Activated CD4-positive, alpha-beta T cell treated with anti-CD3 and anti-CD28 coated beads for 1 hour (primary cell): Measurements from ENCODE around the gene NUDT16L1.
A peak's percentile ranks its signal among the peaks of the same experiment; 100 is the strongest.

Experiments used
- DNase-seq: peaks from one replicate; pipeline ENCODE4 v3.0.0-alpha.2; 2020

Gene NUDT16L1

DNA sequence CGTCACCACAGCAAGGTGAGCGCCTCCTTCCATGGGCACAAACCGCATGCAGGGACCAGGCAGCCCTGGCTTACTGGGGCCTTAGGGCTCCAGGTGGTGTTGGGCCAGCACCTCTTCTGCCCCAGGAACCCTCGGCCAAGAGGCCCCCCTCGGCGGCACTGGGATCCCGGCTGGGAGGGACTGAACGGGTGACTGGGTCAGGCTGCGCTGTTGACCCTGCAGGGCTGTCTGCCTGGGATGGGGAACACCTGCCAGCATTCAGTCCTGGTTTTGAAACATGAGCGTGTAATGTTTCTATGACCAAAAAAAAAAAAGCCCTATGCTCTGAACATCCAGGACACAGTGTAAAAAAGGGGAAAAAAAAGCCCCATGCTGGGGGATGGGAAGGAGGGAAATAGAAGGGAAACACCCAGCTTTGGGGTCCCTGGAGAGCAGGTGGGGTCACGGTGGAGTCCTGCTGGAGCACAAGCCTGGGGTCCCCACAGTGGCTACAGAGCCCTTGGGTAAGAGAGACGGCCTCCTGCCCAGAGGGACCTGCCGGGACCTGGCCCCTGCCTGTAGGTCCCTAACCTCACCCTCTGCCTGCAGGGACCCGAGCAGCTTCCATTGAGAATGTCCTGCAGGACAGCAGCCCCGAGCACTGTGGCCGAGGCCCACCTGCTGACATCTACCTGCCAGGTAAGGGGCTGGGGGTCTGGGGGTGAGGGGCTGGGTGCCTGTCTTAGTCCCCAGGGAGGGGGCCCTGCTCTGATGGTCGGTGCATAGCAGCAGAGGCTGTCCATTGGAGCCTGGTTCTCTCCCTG lies 9.9 kb upstream of the NUDT16L1 start:
- DNase-seq, result no peak

DNA sequence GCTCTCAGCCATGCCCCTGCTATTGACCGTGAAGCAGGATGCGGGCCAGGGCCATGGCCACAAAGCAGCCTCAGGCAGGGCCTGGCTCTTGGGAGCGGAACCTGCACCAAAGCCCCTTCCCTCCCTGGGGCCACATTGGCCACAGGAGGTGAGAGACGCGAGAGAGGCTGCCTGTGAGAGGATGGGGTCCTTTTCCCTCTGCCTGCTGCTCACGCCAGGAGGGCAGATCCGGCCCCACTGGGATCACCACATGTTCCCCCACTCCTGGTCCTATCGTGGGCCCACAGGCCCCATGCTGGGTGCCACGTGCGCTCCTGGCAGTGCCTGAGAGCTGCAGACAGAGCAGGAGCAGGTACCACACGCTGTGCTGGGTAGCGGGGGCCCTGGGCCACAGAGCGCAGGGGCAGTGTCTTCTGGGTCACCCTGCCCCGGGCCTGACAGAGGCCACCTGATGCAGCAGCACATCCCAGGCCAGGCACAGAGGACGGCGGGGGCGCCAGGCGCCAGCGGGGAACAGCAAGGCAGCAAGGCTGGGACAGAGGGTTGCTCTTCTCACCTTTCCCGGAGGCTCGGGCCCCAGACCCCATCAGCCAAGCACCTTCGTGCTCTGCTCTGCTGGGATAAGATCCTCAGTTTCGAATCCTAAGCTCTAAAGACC lies 9.2 kb upstream of the NUDT16L1 start:
- DNase-seq, result no peak

DNA sequence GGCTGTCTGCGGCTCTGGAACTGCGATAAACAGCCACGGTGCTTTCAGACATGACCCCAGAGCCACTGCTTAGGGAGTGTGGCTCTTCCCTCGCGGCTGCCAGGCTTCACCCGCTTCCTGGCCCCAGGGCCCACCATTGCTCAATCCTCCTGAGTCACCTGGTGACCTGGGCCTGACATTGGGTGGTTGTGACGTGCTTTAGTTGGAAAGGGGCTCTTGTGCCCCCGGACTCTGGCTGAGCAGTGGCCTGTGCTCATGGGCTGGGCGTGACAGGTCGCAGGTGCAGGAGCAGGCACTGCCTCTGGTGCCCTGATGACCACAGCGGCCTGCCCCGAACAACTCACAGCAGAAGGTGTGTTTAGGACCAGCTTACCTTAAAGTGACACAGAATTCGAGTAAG lies 8.6 kb upstream of the NUDT16L1 start:
- DNase-seq, result no peak

DNA sequence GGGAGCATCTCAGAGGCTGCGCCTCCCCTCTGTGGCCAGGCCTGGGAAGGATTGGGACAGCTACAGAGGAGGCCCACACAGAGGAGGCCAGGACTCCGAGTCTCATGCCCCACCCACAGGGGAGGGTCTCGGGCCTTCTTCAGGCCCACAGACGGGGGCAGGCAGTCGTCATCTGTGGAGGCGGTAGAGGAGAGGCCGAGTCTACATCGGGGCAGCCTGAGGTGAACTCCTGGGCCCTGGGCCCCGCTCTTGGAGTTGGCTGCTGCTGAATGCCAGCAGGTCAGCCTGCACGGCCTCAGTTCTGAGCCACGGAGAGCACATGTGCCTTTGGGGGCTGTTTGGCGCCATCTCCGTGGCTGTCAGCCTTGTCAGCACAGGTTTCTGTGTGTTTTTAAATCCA lies 8.1 kb upstream of the NUDT16L1 start:
- DNase-seq, result no peak

DNA sequence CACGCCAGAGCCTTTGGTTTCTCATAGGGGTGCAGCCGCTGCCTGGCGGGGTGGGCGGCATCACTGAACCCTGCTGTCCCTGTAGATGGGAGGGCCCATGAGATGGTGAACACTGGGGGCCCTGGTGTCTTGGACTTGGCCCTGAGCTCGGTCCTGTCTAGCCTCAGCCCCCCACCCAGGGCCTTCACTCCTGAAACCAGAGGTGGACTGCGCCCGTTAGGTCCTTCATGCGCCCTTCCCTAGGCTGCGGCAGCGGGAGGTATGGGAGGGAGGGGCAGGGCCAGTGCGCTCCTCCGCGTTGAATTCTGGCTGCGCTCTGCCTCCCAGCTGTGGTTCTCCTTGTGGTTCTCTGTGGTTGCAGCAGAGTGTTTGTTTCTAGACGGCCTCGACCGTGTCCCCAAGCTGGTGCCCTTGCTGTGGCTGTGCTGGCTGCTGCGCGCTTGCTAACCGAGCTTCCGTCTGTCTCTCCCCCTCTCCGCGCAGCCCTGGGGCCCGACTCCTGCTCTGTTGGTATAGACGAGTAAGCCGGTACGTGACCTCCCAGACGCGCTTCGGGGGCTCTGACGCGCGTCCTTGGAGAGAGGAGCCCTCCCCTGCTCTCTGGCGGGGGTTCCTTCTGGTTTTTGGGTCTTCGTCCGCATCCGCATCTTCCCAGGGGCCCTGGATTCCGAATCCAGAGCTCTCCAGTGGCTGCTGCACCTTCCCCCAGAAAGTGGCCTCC lies 7.4 kb upstream of the NUDT16L1 start:
- DNase-seq, result no peak

DNA sequence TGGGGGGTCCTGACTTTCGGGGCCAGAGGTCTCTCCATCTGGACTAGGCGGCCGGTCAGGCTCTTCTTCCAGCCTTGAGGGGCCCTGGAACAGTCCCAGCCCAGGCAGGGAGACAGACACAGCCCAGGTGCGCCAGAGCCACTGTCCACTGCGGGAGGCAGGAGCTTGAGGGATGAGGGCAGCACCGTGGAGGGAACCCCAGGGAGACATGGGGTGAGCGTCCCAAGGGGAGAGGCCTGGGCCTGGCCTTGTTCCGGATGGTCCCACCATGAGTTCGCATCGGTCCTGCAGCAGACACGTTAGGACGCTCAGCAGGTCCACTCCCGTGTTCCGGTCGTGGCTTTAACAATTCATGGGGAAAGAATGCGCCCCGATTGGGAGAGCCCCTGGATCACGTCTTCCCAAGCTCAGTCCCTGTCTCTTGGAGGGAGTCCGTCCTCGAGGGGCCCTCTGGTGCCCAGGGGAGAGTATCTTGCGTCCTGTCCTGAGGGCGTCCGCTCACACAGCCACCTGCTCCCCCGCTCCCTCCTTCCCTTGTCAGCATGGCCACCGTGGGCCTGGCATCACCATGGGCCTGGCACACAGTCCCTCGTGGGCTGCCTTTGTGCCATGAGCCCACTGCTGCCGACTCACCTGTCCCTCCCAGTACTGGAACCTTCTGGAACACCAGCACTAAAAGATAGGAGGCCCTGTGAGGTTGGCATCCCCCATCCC lies 6.7 kb upstream of the NUDT16L1 start:
- no peak for DNase-seq

DNA sequence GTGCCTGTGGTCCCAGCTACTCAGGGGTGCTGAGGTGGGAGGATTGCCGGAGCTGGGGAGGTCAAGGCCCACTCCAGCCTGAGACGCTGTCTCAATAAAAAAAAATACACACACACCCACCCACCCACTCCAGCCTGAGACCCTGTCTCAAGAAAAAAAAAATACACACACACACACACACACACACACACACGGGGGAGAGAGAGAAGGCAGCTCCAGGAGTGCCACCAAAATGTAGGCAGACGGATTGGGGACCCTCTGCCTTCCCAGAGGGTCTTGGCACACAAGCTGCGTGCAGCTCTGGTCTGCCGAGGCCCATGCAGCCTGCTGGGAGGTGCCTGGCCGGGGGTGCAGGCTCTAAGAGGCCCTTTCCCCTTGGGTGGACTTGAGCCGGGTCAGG lies 5.9 kb upstream of the NUDT16L1 start:
- DNase-seq, result no peak

DNA sequence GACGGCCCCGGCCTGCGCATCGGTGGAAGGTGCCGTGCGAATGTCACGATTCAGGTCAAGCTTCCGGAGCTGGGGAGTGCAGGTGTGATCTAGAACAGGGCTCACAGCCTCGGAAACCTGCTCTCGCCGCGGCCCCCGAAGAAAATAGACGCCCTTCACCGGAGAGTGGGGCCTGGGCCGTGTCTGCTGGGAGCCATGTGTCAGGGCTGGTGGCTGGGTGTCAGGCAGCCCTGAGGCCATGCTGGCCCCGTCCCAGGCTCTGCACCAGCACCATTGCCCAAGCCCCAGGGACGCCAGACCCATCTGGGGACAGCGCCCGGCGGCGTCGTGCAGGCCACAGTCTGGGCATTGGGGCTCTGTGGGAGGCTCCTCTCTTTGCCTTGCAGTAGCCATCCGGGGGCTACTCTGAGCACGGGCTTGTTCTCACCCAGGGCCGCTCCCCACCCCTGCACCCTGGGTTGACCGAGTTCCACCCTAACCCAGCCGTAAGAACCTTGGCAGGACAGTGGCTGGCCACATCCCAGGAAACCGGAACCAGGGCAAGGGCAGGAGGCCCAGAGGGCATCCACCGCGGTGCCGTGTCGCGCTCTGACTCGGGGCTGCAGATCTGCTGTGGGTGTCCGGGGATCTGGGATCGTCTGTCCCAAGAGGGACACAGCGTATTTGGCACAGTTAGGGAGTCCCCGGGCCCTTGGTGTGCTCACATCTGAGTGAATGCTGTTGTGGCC lies 5.3 kb upstream of the NUDT16L1 start:
- DNase-seq, result no peak

DNA sequence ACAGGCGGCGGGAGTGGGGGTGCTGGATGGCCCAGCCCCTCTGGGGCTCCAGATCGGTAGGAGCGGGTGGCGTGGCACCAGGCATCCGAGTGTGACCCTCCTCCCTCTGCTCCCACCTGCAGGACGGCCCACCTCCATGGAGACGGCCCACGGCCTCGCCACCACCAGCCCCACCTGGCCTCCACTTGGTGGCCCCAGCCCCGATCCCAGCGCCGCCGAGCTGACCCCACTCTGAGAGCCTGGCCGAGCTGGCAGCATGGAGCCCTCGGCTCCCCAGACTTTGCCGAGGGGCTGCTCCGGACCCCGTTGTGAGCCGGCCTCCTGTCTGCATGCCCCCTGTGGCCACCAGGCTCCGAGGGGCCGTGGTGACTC lies 4.7 kb upstream of the NUDT16L1 start:
- DNase-seq, result no peak

DNA sequence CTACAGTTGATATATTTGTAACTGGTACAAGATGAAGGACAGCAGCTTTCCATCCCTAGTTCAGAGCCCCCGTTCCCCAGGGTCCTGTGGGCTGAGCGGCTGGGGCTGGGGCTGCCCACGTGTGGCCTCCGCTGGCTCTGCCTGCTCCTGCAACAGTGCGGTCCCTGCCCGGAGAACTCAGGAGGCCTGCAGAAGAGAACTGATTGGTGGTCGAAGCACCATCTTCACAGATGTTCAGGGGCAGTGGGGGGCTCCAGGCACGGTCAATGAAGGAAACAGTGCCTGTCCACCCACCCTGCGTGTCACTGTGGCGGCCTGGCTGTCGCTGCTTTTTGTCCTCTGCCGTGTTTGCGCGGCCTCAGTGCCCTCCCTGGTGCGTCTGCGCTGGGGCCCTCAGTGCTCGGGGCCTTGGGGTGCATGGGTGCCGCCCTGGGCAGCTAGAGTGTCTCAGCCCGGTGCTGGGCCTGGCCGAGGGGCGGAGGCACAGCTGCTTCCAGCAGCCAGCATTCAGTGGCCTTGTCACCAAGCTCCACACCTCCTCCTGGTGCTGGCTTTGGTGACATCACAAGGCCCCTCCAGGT lies 4.2 kb upstream of the NUDT16L1 start:
- no peak for DNase-seq

DNA sequence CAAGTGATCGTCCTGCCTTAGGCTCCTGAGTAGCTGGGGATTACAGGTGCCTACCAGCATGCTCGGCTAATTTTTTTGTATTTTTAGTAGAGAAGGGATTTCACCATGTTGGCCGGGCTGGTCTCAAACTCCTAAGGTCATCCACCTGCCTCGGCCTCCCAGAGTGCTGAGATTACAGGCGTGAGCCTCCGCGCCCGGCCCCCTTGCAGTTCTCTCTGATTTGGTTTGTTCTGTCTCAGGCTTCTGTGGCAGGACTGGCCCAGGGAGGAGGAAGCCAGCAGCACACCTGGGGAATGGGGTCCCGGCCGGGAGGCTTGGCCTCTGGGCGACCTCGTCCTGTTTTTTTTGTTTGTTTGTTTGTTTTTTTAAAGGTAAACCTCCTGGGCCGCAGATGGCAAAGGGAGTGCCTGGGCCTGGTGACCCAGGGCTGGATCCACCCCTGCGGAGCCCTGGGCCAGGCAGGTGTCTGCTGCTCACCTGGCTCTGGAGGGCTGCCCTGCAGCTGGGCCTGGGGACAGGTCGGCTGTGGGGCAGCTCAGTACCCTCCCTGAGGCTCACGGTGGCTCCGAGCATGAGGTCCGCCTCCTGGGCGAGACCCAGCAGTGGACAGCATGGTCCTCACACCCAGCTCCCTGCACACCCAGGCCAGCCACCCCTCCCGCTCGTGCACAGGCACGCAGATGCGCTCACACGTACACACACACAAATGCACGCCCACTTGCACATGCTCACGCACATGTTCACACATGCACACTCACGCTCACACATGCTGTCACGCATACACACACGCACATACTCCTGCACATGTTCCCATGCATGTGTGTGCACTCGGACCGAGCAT lies 3.3 kb upstream of the NUDT16L1 start:
- no peak for DNase-seq

DNA sequence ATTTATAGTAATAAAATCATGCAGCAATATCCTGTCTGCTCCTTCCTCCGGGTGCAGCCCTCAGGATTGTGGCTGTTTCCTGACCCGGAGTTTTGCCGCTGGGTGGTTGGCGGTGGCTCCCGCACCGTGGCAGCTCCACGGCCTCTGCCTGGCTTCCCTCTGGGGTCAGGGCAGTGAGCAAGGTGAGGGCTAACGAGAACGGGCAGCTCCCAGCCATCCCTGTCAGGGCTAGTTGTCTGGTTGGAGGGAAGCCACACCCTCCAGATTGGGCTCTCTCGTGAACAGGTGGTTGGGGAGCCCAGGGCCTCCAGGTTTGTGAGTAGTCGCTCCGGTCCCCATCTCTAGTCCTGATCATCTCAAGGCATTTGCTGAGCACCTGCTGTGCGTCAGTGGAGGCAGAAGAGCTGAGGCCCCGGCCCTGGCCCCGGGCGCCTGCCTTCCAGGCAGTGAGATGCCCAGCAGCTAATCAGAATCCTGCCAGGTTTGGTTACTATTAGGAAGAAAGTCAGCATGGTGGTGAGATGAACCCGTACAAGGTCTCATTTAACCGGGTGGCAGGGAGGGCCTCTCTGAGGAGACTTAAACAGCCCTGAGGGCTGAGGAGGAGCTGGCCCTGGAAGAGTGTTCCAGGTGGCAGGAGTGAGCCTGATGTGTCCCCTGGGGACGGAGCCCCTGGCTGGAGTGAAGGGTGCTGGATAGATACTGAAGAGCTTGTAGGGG lies 2.3 kb upstream of the NUDT16L1 start:
- no peak for DNase-seq

DNA sequence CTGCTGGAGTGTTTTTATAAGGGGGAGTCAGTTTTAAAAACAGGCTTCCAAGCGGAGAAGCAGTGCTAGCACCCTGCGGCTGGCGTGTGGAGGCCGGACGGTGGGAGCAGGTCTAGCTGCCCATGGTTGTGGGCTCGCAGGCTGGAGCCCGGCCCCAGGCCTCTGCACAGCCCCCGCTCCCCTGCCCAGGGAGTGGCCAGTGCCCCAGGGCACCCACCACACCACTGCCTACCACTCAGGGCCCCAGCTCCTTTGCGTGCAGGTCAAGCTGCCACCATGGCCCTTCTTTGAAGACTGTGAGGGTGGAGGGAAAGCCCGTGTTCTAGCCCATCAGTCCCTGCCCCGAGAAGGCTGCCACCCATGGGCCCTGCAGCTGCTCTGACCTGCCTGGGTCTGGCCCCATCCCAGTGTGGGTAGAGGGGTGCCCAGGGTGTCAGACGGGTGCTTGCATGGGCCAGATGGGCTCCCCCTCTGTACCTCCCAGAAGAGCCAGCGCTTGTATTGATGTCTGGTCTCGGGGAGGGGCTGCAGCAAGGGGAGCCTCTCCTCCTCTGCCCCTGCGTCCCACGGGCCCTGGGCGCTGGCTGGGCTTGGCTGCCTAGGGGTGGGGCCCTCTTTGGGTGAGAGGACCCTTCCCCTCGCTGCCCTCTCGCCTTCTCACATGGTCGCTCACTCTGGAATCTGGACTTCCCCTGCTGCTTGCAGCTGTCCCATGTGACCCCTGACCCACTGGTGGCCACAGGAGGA lies 1.5 kb upstream of the NUDT16L1 start:
- no peak for DNase-seq

DNA sequence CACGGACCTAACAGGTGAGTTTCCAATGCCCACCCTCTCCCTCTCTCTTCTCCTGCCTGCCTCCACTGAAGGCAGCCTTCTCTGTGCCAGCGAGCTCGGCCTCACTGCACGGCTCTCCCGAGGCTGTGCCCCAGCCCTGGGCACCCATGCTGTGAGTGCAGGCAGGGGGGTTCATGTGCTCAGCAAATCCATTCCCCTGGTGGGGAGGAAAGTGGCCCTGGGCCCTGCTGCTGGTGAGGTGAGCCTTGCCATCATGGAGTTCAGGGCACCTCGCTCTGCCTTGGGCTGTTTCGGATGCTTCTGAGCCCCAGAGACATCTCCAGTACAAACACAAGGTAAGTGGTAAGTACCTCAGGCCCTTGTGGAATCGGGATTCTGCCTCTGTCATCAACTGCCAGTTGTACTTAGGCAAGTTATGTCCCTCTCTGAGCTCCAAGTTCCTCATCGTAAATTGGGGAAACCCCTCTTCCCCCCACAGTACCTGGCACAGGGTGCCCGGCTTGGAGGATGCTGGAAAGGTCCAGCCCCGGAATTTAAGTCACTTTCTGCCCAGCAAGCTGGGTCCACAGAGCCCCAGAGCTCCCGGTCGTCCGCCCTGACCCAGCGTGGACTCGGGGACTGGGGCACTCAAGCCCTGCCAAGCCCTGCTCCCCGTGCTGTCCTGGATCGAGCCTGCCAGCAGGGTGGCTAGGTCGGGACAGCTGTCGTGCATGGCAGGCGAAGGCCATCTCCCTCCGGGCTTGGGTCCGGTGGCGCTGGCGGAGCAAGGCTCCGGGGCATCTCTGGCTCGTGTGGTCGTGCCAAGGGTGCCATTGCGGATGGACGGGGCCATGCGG lies 684 bp upstream of the NUDT16L1 start:
- no peak for DNase-seq

DNA sequence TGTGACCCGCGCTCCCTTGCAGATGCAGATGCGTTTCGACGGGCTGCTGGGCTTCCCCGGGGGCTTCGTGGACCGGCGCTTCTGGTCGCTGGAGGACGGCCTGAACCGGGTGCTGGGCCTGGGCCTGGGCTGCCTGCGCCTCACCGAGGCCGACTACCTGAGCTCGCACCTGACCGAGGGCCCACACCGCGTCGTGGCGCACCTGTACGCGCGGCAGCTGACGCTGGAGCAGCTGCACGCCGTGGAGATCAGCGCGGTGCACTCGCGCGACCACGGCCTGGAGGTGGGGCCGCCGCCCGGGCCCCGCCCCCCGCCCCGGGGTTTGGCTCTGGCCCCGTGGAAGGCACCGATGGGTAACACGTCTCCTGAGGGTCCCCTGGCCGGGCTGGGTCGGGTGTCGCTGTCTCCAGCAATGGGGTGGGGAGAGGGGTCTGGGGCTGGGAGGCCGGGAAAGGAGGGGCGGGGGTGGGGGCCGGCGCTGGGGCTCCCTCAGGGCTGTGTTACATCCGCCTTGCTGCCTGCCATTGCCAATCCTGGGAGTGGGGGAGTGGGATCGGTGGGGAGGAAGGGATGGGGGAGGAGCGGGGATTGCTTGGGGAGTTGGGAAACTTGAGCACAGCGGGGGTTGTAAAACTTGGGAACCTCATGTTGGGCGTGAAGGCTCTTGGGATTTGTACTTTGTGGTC lies 737 bp downstream of the NUDT16L1 start:
- DNase-seq, result peak; percentile 29

DNA sequence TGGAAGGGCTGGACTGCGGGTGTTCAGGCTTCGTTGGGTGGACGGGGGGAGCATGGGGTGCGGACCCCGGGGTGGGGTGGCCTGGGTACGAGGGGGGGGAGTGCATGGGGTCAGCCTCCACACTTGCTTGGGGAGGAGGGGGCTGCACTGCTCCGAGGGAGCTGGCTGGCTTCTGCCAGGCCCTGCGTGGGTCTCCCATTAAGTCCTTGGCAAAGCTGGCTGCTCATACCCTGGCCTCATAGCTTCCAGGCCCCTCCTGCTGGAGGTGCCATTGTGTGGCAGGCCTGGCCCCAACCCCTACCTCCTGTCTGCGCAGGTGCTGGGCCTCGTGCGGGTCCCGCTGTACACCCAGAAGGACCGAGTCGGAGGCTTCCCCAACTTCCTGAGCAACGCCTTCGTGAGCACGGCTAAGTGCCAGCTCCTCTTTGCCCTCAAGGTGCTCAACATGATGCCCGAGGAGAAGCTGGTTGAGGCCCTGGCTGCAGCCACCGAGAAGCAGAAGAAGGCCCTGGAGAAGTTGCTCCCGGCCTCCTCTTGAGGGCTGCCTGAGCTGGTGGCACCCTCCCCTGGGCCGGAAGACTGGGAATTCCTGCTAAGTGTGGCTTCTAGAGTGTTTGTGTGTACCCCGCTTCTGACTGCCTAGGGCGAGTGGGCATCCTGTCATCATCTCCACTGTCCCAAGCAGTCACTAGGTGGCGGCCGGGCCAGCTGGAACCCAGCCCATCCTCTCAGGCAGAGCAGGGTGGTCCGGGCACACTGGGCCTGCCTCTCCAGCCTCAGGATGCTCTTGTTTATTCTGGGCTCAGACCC lies 1.5 kb downstream of the NUDT16L1 start:
- DNase-seq, result no peak

DNA sequence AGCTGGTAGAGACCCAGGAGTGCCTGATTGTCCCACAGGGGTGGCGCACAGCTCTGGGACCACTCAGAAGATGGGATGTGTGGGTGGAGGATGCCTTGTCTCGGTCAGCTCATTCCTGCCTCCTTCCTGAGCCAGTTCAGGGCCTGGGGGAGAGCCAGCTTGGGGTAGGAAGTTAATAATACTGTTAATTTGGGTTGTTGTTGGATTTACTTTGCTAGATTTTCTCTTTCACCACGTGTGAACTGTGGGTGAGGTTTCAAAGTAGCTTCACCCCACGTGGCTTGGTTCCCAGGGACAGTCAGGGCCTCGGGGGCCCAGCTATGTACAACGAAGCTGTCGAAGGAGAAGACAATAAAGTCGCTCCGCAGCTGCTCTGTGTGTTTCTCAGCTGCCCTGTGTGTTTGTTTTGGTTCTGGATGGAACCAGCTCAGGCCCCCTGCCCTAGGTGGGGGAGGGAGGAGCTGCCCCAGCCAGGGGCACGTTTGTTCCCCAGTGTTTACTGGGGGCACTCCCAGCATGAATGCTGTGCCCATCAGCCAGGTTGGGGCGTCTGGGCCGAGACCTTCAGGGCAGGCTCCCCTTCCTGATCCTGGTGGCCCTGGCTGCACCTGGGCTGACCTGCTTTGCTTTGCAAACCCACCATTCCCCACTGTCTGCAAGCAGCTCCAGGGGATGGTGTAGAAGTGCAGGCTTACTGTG lies 2.3 kb downstream of the NUDT16L1 start:
- no peak for DNase-seq
